GM23248 (cell line): ENCODE data around the gene EPHA3. TPM values are rescaled to one million over a fixed set of nuclear protein-coding genes. Genes with fewer than 3 reads are reported as not detected.

Source experiments
- DNase-seq: peaks from one replicate; pipeline ENCODE4 v3.0.0-alpha.2; 2015
- H2AFZ ChIP-seq: fragments of 200-600 bp; sonication (generic); 2 replicates; pipeline ENCODE4 v1.6.1; 2016; ENCODE audit warnings: antibody characterized with exemption
- H3F3A ChIP-seq: fragments of 200-600 bp; sonication (generic); 2 replicates; pipeline ENCODE4 v1.6.1; 2016; ENCODE audit warnings: mild to moderate bottlenecking, antibody characterized with exemption, mixed run types; ENCODE audit not compliant: insufficient read depth
- H3K27ac ChIP-seq: fragments of 200-600 bp; sonication (generic); 2 replicates; pipeline ENCODE4 v1.5.1; 2016; ENCODE audit warnings: mild to moderate bottlenecking
- H3K27me3 ChIP-seq: fragments of 200-600 bp; sonication (generic); replicated peaks from 2 replicates; pipeline ENCODE4 v1.6.1; 2016; ENCODE audit warnings: mild to moderate bottlenecking; ENCODE audit not compliant: insufficient read depth
- H3K36me3 ChIP-seq: fragments of 200-600 bp; sonication (generic); 2 replicates; pipeline ENCODE4 v1.6.1; 2016; ENCODE audit warnings: low read depth, mild to moderate bottlenecking
- H3K4me1 ChIP-seq: fragments of 200-600 bp; sonication (generic); 2 replicates; pipeline ENCODE4 v1.6.1; 2016; ENCODE audit warnings: mild to moderate bottlenecking; ENCODE audit not compliant: insufficient read depth
- H3K4me2 ChIP-seq: fragments of 200-600 bp; sonication (generic); one replicate; pipeline ENCODE4 v1.6.1; 2016; ENCODE audit warnings: mild to moderate bottlenecking; ENCODE audit not compliant: unreplicated experiment
- H3K4me3 ChIP-seq: fragments of 200-600 bp; sonication (generic); 2 replicates; pipeline ENCODE4 v1.5.1; 2016; ENCODE audit warnings: mild to moderate bottlenecking
- H3K79me2 ChIP-seq: fragments of 200-600 bp; sonication (generic); 2 replicates; pipeline ENCODE4 v1.6.1; 2016; ENCODE audit warnings: mild to moderate bottlenecking; ENCODE audit not compliant: insufficient read depth
- H3K9ac ChIP-seq: fragments of 200-600 bp; sonication (generic); 2 replicates; pipeline ENCODE4 v1.6.1; 2016; ENCODE audit warnings: mild to moderate bottlenecking
- H3K9me2 ChIP-seq: fragments of 200-600 bp; sonication (generic); 2 replicates; pipeline ENCODE4 v1.6.1; 2016; ENCODE audit warnings: mixed run types, mild to moderate bottlenecking, moderate library complexity; ENCODE audit not compliant: insufficient read depth
- H3K9me3 ChIP-seq: fragments of 200-600 bp; sonication (generic); one replicate; pipeline ENCODE4 v1.6.1; 2017; ENCODE audit warnings: low read depth
- H4K20me1 ChIP-seq: fragments of 200-600 bp; sonication (generic); 2 replicates; pipeline ENCODE4 v1.6.0; 2016; ENCODE audit not compliant: insufficient read depth
- EZH2 ChIP-seq: fragments of 200-600 bp; sonication (generic); IDR thresholded peaks from 2 replicates; pipeline ENCODE4 v1.6.1; 2018; ENCODE audit warnings: antibody characterized with exemption, mild to moderate bottlenecking; ENCODE audit not compliant: insufficient read depth, poor library complexity, severe bottlenecking
- EZH2phosphoT487 ChIP-seq: fragments of 200-600 bp; sonication (generic); IDR thresholded peaks from 2 replicates; pipeline ENCODE4 v1.6.1; 2018; ENCODE audit warnings: antibody characterized with exemption, moderate library complexity, mild to moderate bottlenecking, low read depth; ENCODE audit not compliant: insufficient read depth
- WGBS, 2 experiments: methylation state at CpG; one replicate each; pipeline ENCODE4 v1.1.6; 2015 to 2017; ENCODE audit warnings: low lambda C conversion rate in 2 of 2, low coverage in 1 of 2; ENCODE audit errors: missing lambda C conversion rate in 2 of 2; 5-methylcytosine and 5-hydroxymethylcytosine counted together
- in situ Hi-C: fragments of 300-500 bp; cut with MboI; formaldehyde crosslinking; loops from 2 replicates; pipeline ENCODE4 v1.15.0; 2020
- polyA plus RNA-seq: library from polyadenylated mRNA; unstranded; fragments of >200 nt; fragmentation: Nextera tagmentation; extraction: Ambion mirVana; gene quantifications from 2 replicates; pipeline ENCODE4 v1.2.1, GENCODE V29; 2016
- total RNA-seq: library from RNA; depleted of rRNA; stranded (reverse); fragments of >200 nt; shearing (Covaris generic); gene quantifications from 2 replicates; pipeline ENCODE4 v1.2.3, GENCODE V29; 2014; rRNA removed

The EPHA3 gene
- under 0.01 TPM in 1 of 2 replicates, not detected in the other for total RNA-seq
- polyA plus RNA-seq, result 0.05 TPM in 1 of 2 replicates, not detected in the other

- no peaks in the 10 kb centered on the region for H3K4me1 ChIP-seq
- H3K9me2 ChIP-seq, result no peaks in the 10 kb centered on the region
- WGBS, 2 experiments, result 1% methylated on average over 31 to 32 of the region's 32 CpGs
- H3F3A ChIP-seq, result no peaks in the 10 kb centered on the region
- DNase-seq, result peak; percentile 57
- peaks cover 37% of the 10 kb centered on the region for H3K27me3 ChIP-seq
- H2AFZ ChIP-seq, result peak within 1 kb of the TSS; percentile 79
- H3K9me3 ChIP-seq, result no peaks in the 10 kb centered on the region
- H4K20me1 ChIP-seq, result no peaks in the 10 kb centered on the region
- no peak within 1 kb of the TSS for H3K9ac ChIP-seq
- no peaks in the 10 kb centered on the region for H3K36me3 ChIP-seq
- H3K4me2 ChIP-seq, result peak within 1 kb of the TSS; percentile 96
- no peak for TF ChIP-seq EZH2
- no peak for TF ChIP-seq EZH2phosphoT487
- no peak within 1 kb of the TSS for H3K27ac ChIP-seq
- H3K79me2 ChIP-seq, result no peaks in the 10 kb centered on the region
- in situ Hi-C loops, result loop anchor here (10.0 kb wide), 1 partner anchor 883 kb away; no protein-coding TSS in a partner anchor
- H3K4me3 ChIP-seq, result peak within 1 kb of the TSS; percentile 71
These were observed at the start of gene EPHA3 for GRCh38 chr3:89107461-89108290. EPHA3 (plus strand) TSS chr3:89107621; CDS start chr3:89107749, 128 bp downstream.

GRCh38 chr3:89058371-89058770 lies 49.0 kb upstream of the EPHA3 start:
- Histone ChIP-seq H3K27me3 (0 out of 2 replicates have a peak, but pooled peaks cover 7% of the 10 kb centered on the region), H3K79me2 (no peaks in the 10 kb centered on the region), H3K9me2 (no peaks in the 10 kb centered on the region), H3K36me3 (no peaks in the 10 kb centered on the region), H3K9me3 (no peaks in the 10 kb centered on the region), H2AFZ (no peak overlapping the region), H3K4me2 (no peak overlapping the region), H3K4me3 (no peak overlapping the region), H3K27ac (no peak overlapping the region), H3F3A (no peaks in the 10 kb centered on the region), H3K9ac (no peak overlapping the region), H4K20me1 (no peaks in the 10 kb centered on the region), H3K4me1 (peaks cover 12% of the 10 kb centered on the region; the same call in 1 of the 2 replicates)
- in situ Hi-C loops, result no loop called here
- peak; percentile 1 for DNase-seq
- 43 to 46% methylated on average over 2 of the region's 2 CpGs for WGBS, 2 experiments
- TF ChIP-seq EZH2 (no peak), EZH2phosphoT487 (no peak)

- H3F3A ChIP-seq, result no peaks in the 10 kb centered on the region
- no peaks in the 10 kb centered on the region for H4K20me1 ChIP-seq
- TF ChIP-seq EZH2phosphoT487 (no peak), EZH2 (no peak)
- peaks cover 12% of the 10 kb centered on the region; the same call in 1 of the 2 replicates for H3K4me1 ChIP-seq
- no peaks in the 10 kb centered on the region for H3K9me3 ChIP-seq
- no peak overlapping the region for H3K4me3 ChIP-seq
- peaks cover 7% of the 10 kb centered on the region; the same call in 1 of the 2 replicates for H3K27me3 ChIP-seq
- no peak overlapping the region for H3K9ac ChIP-seq
- no peaks in the 10 kb centered on the region for H3K9me2 ChIP-seq
- H3K27ac ChIP-seq, result no peak overlapping the region
- H2AFZ ChIP-seq, result no peak overlapping the region
- peak; percentile 71 for DNase-seq
- H3K79me2 ChIP-seq, result no peaks in the 10 kb centered on the region
- peak overlapping the region; percentile 24 for H3K4me2 ChIP-seq
- 2 to 6% methylated on average over 5 of the region's 5 CpGs for WGBS, 2 experiments
- no peaks in the 10 kb centered on the region for H3K36me3 ChIP-seq
- in situ Hi-C loops, result no loop called here
These were observed 48.1 kb upstream of the EPHA3 start for GRCh38 chr3:89059211-89059925.

- H3K9ac ChIP-seq, result no peak overlapping the region
- no peaks in the 10 kb centered on the region for H3K9me3 ChIP-seq
- H3K9me2 ChIP-seq, result no peaks in the 10 kb centered on the region
- H3K4me2 ChIP-seq, result no peak overlapping the region
- in situ Hi-C loops, result no loop called here
- no peaks in the 10 kb centered on the region for H3F3A ChIP-seq
- peaks cover 7% of the 10 kb centered on the region; the same call in 1 of the 2 replicates for H3K27me3 ChIP-seq
- no peaks in the 10 kb centered on the region for H3K79me2 ChIP-seq
- H3K4me1 ChIP-seq, result peaks cover 12% of the 10 kb centered on the region; the same call in 1 of the 2 replicates
- DNase-seq, result no peak
- H2AFZ ChIP-seq, result no peak overlapping the region
- H3K4me3 ChIP-seq, result no peak overlapping the region
- no peaks in the 10 kb centered on the region for H3K36me3 ChIP-seq
- TF ChIP-seq EZH2 (no peak), EZH2phosphoT487 (no peak)
- H3K27ac ChIP-seq, result no peak overlapping the region
- no peaks in the 10 kb centered on the region for H4K20me1 ChIP-seq
- WGBS, 2 experiments, result 60 to 71% methylated on average over 2 of the region's 2 CpGs
These were observed 46.2 kb upstream of the EPHA3 start for GRCh38 chr3:89061259-89061658.
